GM19238 (cell line): ENCODE measurements around the gene LRRC4B.
A peak's percentile ranks its signal among the peaks of the same experiment; 100 is the strongest.
"Not testable (repeated sequence)": the region's sequence is repeated elsewhere in the genome, so short reads cannot be mapped to it uniquely, and the experiment has no call there.

ENCODE experiments used
- DNase-seq: peaks from one replicate; pipeline ENCODE4 v3.0.0; 2011; ENCODE audit warnings: low spot score; ENCODE audit not compliant: insufficient read length

LRRC4B gene

DNA sequence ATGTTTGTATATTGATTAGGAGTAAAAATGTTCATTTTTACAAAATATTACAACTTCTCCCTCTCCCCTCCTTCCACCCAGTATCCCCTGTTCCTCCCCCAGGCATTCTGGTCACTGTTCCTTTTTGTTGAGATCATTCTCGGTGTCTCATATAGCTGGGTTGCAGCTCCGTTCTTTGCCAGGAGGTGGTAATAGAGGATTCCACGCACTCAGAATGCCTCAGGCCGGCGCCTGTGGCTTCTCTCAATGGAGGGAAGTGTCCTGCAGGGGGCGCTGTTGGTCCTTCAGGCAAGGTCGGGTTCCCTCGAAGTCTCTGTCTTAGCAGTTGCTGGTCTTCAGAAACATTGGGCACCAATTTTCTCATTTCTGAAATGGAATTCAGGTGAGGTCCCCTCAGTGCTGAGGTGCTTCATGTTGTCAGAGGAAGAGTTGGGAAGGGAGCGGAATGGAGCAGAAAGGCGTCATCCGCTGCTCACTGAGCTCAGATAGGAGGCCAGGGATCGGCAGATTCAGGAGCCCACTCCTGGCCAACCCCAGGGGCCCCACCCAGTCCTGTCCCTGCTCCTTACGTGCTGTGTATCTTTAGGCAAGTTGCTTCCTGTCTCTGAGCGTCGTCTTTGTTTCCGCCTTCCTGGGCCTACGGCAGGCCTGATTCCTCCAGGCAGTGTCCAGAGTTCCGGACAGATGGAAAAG, 81.3 kb downstream of the LRRC4B start:
- no peak for DNase-seq

- DNase-seq, result no peak
Measured at GRCh38 chr19:50485284-50485955, 82.8 kb downstream of the LRRC4B start.

- DNase-seq, result no peak
Measured at GRCh38 chr19:50482916-50483315, 85.3 kb downstream of the LRRC4B start.

DNA sequence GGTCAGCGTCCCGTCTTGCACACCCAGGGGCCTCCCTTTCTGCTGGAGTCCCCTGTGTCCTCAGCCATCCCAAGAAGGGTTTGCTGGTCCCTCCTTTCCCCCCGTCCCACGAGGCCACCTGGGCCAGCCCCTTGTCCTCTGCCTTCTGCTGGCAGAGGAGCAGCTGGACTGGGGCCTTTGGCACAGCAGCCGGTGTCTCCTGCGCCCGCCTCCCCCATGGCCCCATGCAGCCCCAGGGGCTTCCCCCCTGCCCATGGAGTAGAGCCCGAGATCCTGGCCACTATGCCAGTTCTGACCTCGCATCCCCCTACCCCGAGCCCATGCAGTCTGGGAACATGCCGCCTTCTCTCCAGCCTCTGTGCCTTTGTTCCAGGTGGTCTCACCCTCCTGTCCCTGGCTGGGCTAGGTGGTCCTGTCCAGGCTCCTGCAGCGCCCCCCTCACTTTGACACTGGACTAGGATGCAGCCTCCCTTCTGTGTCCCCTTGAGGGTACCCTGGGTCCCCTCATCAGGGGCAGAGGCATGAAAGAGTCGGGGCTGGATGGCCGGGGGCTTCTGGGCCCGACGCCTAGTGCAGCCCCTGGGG, 85.9 kb downstream of the LRRC4B start:
- no peak for DNase-seq

GRCh38 chr19:50481351-50482149, 86.7 kb downstream of the LRRC4B start:
- DNase-seq, result no peak

GRCh38 chr19:50480281-50481111, 87.7 kb downstream of the LRRC4B start:
- no peak for DNase-seq

DNA sequence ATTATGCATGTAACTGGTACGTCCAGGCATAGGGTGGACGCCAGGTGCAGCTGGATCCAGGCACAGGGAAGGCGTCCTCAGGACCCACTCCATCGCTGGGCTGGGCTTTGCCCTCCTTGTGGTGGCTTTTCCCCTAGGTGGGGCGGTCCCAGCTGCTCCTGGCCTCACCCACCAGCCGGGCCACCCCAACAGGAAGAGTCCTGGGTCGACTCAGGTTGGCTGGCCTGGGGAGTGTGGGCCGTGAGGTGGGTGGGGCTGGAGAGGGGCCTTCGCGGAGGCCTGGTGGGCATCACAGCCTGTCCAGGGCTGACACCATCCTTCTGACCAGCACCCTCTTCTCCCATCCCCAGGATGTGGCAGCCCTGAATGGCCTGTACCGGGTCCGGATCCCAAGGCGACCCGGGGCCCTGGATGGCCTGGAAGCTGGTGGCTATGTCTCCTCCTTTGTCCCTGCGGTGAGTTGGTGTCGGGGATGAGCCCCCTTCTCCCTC, 88.4 kb downstream of the LRRC4B start:
- no peak for DNase-seq

GRCh38 chr19:50478901-50479715, 89.1 kb downstream of the LRRC4B start:
- DNase-seq, result no peak

DNA sequence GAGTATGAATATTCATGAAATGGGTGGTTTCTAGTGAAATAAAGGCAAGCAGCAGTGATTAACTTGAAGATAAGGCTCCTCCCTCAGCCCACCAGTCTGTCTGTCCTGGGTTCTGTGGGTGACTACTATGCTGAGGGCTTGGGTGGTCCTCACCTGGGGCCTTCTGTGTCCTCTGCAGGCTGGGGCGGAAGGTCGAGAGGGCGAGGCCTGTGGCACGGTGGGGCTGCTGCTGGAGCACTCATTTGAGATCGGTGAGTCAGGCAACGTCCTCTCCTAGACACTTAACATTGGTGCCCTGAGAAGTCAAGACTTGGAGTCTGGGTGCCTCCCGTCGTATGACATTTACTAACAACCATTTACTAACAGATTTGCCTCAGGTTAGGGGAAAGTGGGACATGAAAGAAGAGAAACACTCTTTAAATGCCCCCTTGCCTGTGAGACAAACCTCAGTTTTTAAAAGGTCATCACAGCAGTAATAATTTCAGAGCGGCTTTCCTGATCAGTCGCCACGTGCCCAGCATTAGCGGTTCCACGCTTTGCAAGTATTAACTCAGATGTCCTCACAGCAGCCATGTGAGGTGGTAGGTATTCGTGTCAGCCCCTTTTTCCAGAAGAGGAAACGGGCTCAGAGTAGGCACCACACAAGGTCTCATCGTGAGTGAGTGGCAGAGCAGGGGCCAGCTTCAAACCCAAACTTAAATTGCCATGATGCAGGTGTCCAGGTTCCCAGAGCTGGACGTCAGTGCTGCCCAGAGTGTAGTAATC, 90.3 kb downstream of the LRRC4B start:
- DNase-seq, result no peak

DNA sequence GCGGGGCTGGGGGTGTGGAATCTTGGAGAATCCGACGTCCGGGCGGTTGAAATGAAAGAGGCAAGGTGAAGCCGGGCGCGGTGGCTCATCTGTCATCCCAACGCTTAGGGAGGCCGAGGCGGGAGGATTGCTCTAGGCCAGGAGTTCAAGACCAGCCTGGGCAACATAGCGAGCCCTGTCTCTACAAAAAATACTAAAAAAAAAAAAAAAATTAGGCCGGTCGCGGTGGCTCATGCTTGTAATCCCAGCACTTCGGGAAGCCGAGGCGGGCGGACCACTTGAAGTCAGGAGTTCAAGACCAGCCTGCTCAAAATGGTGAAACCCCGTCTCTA, 91.4 kb downstream of the LRRC4B start:
- no peak for DNase-seq

GRCh38 chr19:50476224-50476906, 91.9 kb downstream of the LRRC4B start, which contains the start of the genes EMC10 and GARIN5A:
Gene EMC10 (plus strand): TSS chr19:50476507. CDS start chr19:50476545, 38 bp downstream.
Gene GARIN5A (minus strand): TSS chr19:50476848. CDS start chr19:50476388, 460 bp downstream.
- peak; percentile 100 for DNase-seq

GRCh38 chr19:50475736-50476223, 92.5 kb downstream of the LRRC4B start:
- no peak for DNase-seq

GRCh38 chr19:50475101-50475568, 93.1 kb downstream of the LRRC4B start:
- DNase-seq, result no peak

DNA sequence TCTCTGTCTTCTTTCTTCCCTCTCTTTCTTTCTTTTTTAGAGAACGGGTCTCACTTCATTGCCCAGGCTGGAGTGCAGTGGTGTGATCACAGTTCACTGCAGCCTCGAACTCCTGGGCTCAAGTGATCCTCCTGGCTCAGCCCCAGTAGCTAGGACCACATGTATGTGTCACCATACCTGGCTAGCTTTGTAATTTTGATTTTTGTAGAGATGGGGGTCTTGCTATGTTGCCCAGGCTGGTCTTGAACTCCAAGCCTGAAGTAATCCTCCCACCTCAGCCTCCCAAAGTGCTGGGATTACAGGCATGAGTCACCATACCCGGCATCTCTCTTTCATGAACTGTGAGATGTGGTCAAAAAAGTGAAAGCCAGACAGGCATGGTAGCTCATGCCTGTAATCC, 94.9 kb downstream of the LRRC4B start:
- not testable (repeated sequence) for DNase-seq

GRCh38 chr19:50468818-50469217, 99.4 kb downstream of the LRRC4B start:
- no peak for DNase-seq

- DNase-seq, result no peak
Measured at GRCh38 chr19:50467566-50467965, 100.7 kb downstream of the LRRC4B start.
